Embryonic facial prominence (tissue), 1 donor: ENCODE measurements around the gene NUPR1.
A peak's percentile ranks its signal among the peaks of the same experiment; 100 is the strongest.
"Not testable (repeated sequence)": the region's sequence is repeated elsewhere in the genome, so short reads cannot be mapped to it uniquely, and the experiment has no call there.

Experiments used
- DNase-seq: peaks from one replicate; pipeline ENCODE4 v3.0.0-alpha.2; 2016; ENCODE audit errors: extremely low spot score

The NUPR1 gene

DNA sequence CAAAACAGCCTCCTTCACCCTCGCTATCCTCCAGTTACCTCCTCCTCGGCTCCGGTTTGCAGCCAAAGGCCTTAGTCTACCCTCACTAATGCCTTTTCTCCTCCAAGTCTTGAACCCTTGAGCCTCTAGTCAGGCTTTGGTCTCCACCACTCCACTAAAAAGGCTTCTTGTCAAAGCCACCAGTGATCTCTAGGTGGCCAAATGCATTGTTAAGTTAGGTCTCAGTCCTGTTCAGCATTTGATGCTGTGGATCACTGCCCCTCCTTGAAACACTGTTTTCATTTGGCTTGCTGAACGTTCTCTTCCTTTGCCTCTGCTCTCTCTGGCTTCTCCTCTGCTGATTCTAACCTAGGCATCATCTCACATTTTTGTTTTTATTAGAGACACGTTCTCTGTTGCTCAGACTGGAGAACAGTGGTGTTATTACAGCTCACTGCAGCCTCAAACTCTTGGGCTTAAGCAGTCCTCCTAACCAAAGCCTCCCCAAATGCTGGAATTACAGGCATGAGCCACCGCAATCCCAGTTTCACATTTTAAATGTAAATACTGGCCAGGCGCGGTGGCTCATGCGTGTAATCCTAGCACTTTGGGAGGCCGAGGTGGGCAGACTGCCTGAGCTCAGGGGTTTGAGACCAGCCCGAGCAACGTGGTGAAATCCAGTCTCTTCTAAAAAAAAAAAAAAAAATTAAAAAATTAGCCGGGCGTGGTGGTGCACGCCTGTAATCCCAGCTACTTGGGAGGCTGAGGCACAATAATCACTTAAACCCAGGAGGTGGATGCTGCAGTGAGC is 16.1 kb upstream of the NUPR1 start:
- no peak for DNase-seq

DNA sequence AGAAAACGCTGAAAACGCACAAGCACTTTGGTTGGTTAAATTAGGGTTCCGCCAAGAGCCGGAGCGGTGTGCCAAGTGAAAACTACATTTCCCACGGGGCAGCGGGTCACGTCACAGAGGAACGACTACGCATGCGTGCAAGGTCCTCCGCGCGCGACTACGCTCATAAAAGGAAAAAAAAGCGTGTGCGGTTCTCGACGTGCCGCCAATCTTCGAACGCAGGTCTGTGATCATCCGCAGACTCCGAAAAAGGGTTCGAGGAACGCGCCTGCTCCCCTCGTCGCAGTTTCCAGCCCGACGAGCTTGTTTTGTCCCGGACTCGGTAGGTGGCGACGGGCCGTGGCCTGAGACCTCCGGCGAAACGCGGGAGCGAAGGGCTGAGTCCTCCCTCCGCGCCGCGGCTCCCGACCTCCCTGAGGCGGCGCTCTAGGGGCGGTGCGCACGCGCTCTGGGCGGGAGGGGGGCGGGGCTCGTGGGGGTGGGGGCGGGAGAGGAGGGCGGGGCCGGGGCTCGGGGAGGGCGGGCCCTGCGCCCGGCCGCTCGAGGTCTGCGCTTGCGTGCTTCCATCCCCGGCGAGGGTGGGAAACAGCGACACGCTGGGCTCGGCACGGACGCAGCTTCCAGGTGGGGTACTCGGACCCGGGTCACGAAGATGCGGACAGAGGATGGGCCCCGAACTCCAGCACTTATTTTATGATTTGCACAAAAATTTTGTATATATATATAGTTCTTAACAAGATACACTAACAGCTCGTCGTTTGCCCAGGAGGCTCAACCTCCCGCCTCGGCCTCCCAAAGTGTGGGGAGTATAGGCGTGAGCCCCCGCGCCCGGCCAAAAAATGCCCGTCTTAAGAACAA is 15.2 kb upstream of the NUPR1 start, which contains the start of gene SGF29:
TSS of gene SGF29 (plus strand) at position 145 of the 858 bp plus-strand sequence. CDS start 27,150 bp downstream, outside the sequence.
- DNase-seq: peak; percentile 90

DNA sequence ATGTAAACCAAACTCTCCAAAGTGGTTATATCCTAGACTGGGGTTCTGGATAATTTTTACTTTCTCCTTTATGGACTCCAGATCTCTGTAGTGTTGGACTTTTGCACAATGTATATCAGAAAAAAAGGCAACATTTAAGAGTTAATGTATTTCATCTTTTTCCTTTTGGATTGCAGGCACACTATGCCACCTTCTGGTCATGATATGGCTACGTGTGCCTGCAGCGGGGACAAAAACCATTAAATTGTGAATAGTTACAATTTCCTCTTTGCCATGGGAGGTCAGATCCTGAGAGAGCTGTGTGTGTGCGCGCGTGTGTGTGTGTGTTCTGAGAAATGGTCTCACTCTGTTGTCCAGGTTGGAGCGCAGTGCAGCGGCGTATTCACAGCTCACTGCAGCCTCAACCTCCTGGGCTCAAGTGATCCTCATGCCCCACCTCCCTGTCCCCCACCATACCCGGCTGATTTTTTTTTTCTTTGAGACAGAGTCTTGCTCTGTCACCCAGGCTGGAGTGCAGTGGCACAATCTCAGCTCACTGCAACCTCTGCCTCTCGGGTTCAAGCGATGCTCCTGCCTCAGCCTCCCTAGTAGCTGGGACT is 10.6 kb upstream of the NUPR1 start:
- DNase-seq: no peak

DNA sequence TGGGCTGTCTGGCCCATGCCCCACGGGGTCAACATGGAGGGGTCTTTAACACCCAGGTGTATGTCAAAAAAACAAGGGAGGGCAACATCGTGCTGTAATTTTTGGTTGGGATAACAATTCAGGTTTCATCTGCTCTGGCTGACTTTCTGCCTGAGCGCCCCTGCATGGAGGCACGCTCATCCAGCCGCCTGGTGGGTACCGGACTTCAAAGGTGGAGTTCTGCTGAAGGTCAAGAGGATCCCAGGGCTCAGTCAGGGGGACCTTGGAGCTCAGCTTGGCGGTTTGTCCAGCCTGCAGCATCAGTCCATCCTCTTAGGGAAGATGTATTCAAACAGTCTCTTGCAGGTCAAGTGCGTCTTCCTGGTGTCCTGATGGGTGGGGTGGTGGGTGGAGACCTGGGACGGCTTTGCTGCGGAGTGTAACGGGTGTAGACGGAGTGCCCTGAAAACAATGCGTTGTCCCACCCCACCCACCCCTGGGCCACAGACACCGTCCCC is 9.6 kb upstream of the NUPR1 start:
- no peak for DNase-seq

DNA sequence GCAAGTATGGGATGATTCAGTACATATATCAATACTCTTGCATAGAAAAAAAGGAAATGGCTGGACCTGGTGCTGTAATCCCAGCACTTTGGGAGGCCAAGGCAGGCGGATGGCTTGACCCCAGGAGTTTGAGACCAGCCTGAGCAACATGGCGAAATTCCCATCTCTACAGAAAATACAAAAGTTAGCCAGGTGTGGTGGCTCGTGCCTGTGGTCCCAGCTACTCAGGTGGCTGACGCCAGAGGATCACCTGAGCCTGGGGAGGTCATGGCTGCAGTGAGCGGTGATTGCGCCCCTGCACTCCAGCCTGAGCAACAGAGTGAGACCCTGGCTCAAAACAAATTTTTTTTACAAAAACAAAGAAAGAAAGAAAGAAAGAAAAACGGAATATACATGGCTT is 7.9 kb upstream of the NUPR1 start:
- no peak for DNase-seq

DNA sequence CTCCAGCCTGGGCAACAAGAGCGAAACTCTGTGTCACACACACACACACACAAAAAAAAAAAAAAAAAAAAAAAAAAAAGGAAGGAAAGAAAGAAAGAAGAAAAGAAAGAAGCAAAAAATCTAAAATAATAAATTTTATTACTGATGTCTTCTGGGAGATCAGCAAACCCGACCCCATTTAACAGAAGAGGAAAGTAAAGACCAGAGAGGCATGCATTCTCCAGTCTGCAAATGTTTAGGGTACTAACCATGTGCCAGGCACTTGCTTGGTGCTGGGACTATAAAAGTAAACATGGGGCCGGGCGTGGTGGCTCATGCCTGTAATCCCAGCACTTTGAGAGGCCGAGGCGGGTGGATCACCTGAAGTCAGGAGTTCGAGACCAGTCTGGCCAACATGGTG is 7.2 kb upstream of the NUPR1 start:
- not testable (repeated sequence) for DNase-seq

DNA sequence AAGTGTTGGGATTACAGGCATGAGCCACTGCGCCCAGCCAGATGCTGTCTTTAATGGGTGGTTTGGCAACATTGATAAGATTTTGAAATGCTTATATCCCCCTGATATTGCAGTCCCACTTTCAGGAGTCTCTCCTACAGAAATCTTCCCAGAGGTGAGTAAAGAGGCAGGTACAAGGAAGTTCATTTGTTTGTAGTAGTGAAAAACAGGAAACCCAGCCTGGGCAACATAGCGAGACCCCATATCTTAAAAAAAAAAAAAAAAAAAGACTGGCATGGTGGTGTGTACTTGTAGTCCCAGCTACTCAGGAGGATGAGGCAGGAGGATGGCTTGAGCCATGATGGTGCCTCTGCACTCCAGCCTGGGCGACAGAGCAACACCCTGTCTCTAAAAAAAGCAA is 6.2 kb upstream of the NUPR1 start:
- no peak for DNase-seq

DNA sequence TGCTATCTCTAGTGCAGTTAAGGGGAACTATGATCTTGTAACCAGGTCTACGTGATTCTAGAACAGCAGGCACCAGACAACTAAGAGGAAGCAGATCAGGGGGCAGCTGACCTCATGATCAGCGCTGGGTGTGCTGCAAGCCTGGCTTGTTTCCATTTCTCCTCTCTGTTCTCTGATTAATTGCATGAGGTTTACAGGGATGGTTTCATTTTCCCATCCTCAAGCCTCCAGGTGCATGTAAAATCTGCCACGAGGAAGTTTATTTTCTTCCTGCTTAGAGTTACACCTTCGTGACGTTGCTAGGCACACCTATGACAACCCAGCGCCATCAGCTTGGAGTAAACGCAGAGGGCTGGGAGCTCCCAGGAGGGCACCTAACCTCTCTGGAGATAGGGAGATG is 4.3 kb upstream of the NUPR1 start:
- DNase-seq: no peak

DNA sequence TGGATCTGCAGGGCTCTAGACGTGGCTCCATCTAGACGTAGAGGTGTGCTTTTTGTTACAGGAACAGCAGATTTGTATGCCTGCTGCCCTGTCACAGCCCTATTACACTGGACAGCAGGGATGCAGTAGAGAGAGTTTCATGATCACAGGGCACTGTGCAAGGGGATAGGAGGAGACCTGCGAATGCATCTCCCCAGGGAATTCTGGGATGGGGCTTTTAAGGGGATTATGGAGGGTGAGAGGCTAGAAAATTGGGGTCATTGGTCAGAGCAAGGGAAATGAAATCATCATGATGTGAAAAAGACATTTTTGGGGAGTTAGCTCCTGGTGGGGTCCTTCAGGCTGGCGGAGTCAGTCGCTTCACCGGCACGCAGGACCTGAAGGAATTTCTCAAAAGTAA is 3.9 kb upstream of the NUPR1 start:
- DNase-seq: no peak

DNA sequence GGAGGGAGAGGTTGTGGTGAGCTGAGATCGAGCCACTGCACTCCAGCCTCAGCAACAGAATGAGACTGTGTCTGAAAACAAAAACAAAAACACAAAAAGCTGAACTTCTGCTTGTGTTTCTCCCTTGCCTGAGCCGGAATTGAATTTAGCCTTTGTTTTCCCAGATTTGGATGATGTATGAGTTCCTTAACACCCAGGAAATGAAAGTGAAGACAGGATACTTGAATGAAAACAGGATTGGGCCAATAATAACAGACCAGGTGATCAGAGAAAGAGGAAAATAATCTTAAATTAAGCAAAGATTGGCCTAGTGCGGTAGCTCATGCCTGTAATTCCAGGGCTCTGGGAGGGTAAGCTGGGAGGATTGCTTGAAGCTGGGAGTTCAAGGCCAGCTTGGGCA is 1.6 kb upstream of the NUPR1 start:
- DNase-seq: no peak

DNA sequence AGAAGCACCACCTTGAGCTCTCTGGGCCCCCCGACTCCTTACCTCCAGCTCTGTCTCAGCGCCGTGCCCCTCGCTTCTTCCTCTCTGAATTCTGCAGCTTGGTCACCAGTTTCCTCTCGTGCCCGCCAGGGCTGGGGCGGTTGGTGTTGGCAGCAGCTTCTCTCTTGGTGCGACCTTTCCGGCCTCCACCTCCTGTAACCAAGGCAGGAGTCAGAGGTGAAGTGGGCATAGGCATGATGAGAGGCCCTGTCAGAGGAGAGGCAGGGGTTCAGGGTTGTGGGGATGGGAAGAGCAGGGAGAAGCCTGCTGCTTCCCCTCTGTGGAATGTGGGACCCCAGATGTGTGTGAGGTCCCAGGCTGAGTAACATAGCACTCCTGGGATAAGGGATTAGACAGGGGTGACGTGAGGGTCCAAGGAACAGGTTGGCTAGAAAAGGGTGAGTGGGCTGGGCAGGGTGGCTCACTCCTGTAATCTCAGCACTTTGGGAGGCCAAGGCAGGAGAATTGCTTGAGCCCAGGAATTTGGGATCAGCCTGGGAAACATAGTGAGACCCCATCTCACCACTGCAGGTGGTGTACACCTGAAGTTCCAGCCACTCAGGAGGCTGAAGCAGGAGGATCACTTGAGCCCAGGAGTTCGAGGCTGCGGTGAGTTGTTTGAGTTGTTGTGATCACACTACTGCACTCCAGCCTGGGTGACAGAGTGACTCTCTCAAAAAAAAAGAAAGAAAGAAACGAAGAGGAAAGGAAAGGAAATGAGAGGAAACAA is 626 bp downstream of the NUPR1 start:
- no peak for DNase-seq

DNA sequence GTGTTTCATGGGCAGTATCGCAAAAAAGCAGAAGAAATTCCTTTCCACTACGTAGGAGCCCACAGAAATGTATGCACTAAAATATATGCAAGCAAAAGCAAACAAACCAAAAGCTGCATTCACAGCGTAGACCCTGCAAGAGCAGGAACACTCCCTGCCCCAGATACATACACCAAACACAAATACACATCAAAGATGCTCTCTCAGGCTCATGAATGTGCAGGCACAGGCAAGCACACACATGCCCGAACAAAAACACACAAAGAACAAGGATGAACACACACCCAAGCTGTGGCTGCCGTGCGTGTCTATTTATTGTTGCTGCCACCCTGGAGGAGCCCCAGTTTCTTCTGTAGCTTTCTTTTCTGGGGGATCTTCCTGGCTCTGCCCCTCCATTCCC is 1.7 kb downstream of the NUPR1 start:
- DNase-seq: no peak

DNA sequence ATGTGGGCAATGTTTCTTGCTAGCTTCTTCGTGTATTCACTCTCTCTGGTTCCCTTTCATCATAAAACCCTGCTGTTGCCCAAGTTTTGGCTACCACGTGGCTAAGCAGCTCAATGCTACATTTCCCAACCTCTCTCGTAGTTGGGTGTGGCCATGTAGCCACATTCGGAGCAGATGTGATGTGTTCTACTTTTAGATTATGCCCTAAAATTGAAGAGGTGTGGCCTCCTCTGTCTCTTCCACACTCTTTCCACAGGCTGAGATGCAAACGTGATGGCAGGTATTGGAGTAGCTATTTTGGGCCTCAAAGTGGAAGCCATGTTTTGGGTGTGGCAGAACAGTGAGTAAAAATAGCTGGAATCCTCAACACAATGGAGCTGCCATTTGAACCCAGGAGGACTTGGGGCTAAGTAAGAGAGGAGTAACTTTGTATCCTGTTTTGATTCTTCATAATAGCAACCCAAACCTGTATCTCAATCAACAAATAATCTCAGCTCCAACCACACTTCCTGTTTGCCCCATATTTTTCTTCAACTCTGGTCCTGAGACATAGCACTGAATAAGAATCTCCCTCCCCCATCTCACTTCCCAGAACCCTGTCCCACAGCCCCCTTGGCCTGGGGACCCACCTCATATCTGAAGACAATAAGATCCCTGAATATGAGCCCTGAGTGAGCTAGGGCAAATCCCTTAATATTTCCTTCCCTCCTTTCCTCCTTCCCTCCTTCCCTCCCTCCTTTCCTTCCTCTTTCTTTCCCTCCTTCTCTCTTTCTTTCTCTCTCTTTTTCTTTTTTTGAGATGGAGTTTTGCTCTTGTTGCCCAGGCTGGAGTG is 4.0 kb downstream of the NUPR1 start:
- DNase-seq: no peak

DNA sequence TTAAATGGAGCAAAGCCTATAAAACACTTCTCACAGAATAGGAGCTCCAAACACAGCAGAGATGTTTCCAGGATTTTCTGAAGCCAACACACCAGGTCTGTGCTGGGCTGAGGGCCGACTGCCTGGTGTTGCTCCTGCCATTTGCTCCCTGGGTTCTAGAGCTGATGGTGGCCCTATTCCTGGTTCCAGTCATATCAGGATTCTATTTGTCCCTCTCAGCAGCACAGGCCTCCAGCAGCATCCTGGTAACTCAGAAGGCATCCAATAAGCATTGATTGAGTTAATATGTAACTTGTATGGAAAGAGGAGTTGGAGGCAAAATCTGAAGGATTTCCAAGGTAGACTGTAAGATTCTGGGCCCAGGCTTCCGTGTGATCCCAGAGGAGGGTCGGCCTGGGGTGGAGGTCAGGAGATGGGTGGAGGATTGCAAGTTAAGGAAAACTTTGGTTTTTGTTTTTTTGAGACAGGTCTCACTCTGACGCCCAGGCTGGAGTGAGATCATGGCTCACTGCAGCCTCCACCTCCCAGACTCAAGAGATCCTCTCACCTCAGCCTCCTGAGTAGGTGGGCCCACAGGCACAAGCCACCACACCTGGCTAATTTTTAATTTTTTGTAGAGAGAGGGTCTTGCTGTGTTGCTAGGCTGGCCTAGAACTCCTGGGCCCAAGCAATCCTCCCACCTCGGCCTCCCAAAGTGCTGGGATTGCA is 5.7 kb downstream of the NUPR1 start:
- DNase-seq: no peak

DNA sequence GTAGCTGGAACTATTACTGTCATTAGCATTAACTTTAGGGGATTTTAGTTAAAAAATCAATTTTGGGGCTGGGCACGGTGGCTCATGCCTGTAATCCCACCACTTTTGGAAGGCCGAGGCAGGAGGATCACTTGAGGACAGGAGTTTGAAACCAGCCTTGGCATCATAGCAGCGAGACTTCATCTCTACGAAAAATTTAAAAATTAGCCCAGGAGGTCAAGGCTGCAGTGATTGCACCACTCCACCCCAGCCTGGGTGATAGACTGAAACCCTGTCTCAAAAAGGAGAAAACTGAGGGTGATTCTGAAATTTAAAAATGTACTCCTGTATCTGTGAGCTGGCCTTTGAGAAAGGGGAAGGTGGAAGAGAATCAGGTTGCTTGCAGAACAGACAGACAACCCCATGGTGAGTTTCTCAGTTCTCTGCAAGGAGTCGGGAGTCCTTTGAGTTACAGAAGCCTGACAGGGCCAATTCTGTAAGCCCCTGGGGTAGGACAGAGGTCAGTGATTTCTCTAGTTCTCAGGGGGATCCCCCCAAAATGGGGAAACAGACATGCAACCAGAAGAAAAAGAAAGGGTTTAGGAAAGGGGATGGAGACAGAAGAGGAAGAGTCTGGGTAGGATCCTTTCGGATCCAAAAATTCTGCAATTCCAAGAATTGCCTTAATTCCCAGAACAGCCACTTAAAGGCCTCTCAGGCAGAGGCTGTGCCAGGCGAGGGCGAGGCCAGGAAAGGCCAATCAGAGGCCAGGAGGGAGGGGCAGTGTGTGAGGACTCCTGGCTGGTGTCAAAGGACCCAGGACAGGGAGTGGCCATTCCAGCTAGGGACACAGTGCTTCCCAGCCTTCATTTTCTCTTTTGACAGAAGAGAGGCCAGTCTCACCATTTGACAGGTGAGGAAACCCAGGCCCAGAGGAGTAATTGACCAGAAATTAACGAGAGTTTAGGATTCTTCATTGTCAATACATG is 6.7 kb downstream of the NUPR1 start:
- no peak for DNase-seq

DNA sequence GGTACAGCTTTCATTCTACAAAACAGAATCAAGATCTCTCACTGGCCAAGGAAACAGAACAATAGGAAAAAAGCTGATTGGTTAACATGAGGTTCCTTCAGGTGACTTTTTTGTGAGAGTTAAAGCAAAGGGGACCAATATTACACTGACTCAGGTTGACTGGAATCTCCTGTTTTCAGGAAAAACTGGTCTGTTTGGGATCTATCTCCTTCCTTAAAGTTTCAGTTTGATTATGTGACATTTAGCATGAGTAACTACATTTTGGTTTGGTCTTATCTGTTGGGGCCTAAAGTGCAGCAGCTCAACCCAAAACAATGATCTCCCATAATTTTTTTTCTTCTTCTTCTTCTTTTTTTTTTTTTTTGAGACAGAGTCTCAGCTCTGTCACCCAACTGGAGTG is 9.7 kb downstream of the NUPR1 start:
- DNase-seq: no peak

DNA sequence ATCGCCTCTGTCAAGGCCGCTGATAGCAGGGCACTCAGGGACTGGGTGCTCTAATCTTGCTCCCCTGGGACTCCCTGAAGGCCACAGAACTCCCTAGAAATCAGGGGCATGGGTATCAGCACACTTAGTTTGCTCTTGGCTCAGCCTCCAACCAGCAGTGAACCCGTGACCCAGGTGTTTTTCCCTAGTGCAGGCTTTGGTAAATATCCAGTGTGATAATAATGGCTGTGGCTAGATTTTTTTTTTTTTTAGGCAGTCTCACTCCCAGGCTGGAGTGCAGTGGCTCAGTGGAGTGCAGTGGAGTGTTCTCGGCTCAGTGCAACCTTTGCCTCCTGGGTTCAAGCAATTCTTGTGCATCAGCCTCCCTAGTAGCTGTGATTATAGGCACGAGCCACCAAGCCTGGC is 10.3 kb downstream of the NUPR1 start:
- DNase-seq: no peak

DNA sequence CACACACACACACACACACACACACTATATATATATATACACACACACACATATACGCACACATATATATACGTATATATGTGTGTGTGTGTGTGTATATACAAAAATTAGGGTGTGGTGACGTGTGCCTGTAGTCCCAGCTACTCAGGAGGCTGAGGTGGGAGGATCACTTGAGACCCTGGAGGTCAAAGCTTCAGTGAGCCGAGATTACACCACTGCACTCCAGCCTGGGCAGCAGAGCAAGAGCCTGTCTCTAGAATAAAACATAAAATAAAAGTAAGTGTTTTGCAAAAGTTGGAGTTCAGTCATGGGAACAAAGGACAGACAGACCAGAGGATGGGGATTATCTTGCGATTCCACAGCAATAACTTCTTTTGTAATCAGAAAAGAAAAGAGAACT is 10.8 kb downstream of the NUPR1 start:
- DNase-seq: no peak
